ENCODE data around the gene HTR1A. TPM values are rescaled to one million over a fixed set of nuclear protein-coding genes. Genes with fewer than 3 reads are reported as not detected.

Gene HTR1A
- total RNA-seq, 4 donors from 2014 or later: not detected

DNA sequence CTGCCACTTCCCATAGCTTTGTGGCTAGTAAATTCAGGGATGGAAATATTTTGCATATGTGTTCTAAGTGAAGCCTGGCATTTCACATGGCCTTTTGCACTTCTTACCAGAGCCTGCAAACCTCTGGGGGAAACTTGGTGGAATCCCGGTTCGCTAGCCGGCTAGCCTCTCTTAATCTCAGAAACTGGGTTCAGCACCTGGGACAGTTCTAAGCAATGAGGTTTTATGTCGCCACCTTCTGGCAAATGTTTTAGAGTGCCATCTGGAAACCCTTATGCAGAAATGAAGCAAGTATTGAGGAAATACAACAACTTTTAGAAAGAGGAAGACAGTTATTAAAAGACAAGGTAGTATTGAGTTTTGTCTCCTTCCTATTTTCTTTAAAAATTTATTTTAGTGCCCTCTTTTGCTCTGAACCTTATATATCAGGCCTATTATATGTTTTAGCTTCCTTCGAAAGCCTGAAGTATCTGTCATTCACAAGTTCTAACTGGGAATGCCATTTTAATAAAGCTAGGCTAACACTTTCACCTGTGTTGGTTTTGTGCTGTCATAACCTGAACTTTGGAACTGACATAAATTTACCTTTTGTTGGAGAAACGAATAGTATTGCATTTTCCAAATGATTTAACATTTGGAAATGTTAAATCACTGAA lies 963 bp upstream of the HTR1A start:
- TF ChIP-seq, protein P1, sequence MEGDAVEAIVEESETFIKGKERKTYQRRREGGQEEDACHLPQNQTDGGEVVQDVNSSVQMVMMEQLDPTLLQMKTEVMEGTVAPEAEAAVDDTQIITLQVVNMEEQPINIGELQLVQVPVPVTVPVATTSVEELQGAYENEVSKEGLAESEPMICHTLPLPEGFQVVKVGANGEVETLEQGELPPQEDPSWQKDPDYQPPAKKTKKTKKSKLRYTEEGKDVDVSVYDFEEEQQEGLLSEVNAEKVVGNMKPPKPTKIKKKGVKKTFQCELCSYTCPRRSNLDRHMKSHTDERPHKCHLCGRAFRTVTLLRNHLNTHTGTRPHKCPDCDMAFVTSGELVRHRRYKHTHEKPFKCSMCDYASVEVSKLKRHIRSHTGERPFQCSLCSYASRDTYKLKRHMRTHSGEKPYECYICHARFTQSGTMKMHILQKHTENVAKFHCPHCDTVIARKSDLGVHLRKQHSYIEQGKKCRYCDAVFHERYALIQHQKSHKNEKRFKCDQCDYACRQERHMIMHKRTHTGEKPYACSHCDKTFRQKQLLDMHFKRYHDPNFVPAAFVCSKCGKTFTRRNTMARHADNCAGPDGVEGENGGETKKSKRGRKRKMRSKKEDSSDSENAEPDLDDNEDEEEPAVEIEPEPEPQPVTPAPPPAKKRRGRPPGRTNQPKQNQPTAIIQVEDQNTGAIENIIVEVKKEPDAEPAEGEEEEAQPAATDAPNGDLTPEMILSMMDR (IDR thresholded peaks at IDR 0.05): peak in 1 of 6 experiments; percentile 8
- no peak for TF ChIP-seq POLR2A (IDR thresholded peaks at IDR 0.05)
- Histone ChIP-seq H3K4me1 (no peaks in the 10 kb centered on the region), H3K36me3 (no peaks in the 10 kb centered on the region), H3K9me3 (peaks cover 0 to 4% (median 0%) of the 10 kb centered on the region in 4 donors), H3K27me3 (peaks cover 0 to 4% of the 10 kb centered on the region in 2 donors), H3K27ac (no peak overlapping the region), H3K4me3 (no peak overlapping the region)
- DNase-seq: no peak

DNA sequence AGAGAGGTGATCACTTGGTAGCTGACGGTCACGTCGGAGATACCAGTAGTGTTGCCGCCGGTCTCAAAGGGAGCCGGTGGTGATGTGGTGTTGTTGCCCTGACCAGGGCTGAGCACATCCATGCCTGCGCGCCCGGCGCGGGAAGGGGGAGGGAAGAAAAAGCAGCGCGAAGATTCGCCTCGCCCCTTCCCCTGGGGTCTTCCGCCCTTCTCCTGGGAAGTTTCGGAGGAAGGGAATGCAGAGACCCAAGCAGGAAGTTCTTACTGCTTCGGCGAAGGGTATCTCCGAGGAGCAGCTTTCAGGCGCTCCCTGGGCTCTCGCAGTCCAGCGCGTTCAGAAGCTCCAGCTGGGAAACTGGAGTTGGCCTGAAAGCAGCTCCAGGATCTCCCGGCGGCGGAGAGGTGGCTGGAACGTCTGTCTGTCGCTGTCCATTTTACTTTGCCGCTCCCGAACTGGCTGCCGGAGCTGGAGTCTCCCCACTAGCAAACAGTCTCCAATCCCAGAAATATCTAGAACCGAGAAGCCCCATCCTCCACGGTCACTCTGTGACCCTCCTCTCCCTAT lies 565 bp downstream of the HTR1A start:
- no peak for DNase-seq
- H3K9me3 ChIP-seq: peaks cover 0 to 4% (median 0%) of the 10 kb centered on the region in 4 donors
- no peaks in the 10 kb centered on the region for H3K4me1 ChIP-seq
- H3K27me3 ChIP-seq: peaks cover 0 to 4% of the 10 kb centered on the region in 2 donors
- H3K36me3 ChIP-seq: no peaks in the 10 kb centered on the region
- TF ChIP-seq, protein P1 (IDR thresholded peaks at IDR 0.05): no peak
- no peak for TF ChIP-seq POLR2A (IDR thresholded peaks at IDR 0.05)
- no peak overlapping the region for H3K27ac ChIP-seq
- no peak overlapping the region for H3K4me3 ChIP-seq

DNA sequence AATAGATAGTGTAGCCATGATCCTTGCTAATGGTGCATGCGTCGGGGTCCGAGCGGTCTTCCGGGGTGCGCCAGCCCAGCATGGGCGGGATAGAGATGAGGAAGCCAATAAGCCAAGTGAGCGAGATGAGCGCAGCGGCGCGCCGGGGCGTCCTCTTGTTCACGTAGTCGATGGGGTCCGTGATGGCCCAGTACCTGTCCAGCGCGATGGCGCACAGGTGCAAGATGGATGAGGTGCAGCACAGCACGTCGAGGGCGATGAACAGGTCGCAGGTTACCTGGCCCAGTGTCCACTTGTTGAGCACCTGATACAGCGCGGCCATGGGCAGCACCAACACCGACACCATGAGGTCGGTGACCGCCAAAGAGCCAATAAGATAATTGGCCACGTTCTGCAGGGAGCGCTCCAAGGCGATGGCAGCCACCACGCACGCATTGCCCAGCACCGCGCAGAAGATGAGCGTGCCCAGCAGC lies 1.1 kb downstream of the HTR1A start:
- H3K9me3 ChIP-seq: peaks cover 0 to 4% (median 0%) of the 10 kb centered on the region in 4 donors
- H3K4me1 ChIP-seq: no peaks in the 10 kb centered on the region
- TF ChIP-seq POLR2A (IDR thresholded peaks at IDR 0.05): no peak
- TF ChIP-seq, protein P1 (IDR thresholded peaks at IDR 0.05): no peak
- H3K36me3 ChIP-seq: no peaks in the 10 kb centered on the region
- H3K4me3 ChIP-seq: no peak overlapping the region
- H3K27me3 ChIP-seq: peaks cover 0 to 4% of the 10 kb centered on the region in 2 donors
- no peak for DNase-seq
- H3K27ac ChIP-seq: no peak overlapping the region

DNA sequence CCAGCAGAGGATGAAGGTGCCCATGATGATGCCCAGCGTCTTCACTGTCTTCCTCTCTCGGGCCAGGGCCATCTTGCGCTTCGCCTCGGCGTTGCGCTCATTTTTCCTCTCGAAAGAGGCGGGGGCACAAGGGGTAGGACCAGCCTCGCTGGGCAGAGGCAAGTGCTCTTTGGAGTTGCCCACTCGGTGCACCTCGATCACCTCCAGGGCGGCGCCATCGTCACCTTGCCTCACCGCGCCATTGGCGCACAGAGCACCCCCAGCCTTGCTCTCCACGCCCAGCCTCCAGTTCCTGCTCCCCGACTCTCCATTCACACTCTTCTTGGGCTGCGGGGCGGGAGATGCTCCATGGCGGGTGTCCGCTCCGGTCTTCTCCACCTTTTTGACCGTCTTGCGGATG lies 1.6 kb downstream of the HTR1A start:
- Histone ChIP-seq H3K4me1 (no peaks in the 10 kb centered on the region), H3K27me3 (peaks cover 0 to 4% of the 10 kb centered on the region in 2 donors), H3K27ac (no peak overlapping the region), H3K36me3 (no peaks in the 10 kb centered on the region), H3K9me3 (peaks cover 0 to 4% (median 0%) of the 10 kb centered on the region in 4 donors), H3K4me3 (no peak overlapping the region)
- TF ChIP-seq, protein P1 (IDR thresholded peaks at IDR 0.05): no peak
- TF ChIP-seq POLR2A (IDR thresholded peaks at IDR 0.05): no peak
- DNase-seq: no peak

DNA sequence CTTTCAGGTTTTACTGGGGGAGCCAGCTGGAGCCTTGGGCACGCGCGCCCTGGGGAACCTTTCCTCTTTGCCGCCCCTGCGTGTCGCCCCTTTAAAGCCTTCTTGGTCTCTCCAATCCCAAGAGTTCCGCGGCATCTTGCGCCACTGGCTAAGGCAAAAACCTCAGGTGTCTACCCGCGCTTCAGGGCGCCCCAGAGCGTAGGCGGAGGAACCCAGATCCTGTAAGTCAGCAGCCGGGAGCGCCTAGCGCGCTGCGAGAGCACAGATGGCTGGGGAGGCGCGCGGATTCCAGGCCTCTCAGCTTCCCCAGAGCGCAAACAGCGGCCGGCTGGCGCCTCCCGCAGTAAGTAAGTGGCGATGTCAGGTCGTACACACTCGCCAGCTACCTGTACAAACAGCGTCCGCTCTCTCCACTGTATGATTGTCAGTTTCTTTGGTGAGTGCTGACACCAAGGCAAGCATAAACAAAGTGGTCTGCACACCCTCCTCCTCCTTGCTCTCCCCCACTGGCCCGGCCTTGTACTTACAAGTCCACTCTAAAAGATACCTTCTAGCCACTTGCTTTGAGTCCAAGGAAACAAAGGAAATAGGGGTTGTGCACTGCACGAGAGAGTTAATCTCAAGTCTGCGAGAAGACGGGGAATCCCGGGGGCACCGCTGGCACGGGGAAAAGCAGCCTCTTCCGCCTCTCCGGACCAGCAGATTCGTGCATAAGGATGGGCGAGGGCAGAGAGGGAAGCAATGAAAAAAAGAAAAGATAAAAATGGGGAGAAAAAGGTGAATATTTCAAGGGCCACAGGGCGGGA lies 2.9 kb downstream of the HTR1A start:
- H3K4me1 ChIP-seq: no peaks in the 10 kb centered on the region
- no peak overlapping the region for H3K27ac ChIP-seq
- no peak for DNase-seq
- H3K4me3 ChIP-seq: no peak overlapping the region
- H3K27me3 ChIP-seq: peaks cover 0 to 4% of the 10 kb centered on the region in 2 donors
- peaks cover 0 to 4% (median 0%) of the 10 kb centered on the region in 4 donors for H3K9me3 ChIP-seq
- TF ChIP-seq, protein P1 (IDR thresholded peaks at IDR 0.05): no peak
- no peak for TF ChIP-seq POLR2A (IDR thresholded peaks at IDR 0.05)
- H3K36me3 ChIP-seq: no peaks in the 10 kb centered on the region

Data from Peyer's patch (tissue), 4 donors.